Measurements from ENCODE around the gene MAGI3.
"Not testable (repeated sequence)": the region's sequence is repeated elsewhere in the genome, so short reads cannot be mapped to it uniquely, and the experiment has no call there.

MAGI3 gene

GRCh38 chr1:113439277-113439670 lies 49.0 kb downstream of the MAGI3 start:
- FAIRE-seq: no peak

GRCh38 chr1:113442131-113442530 lies 51.8 kb downstream of the MAGI3 start:
- FAIRE-seq (no peak), DNase-seq (ENCODE audit: low spot score) (no peak)

More at GRCh38 chr1:113439277-113439670, 49.0 kb downstream of the MAGI3 start:
- no peak for DNase-seq (ENCODE audit: low spot score)

DNA sequence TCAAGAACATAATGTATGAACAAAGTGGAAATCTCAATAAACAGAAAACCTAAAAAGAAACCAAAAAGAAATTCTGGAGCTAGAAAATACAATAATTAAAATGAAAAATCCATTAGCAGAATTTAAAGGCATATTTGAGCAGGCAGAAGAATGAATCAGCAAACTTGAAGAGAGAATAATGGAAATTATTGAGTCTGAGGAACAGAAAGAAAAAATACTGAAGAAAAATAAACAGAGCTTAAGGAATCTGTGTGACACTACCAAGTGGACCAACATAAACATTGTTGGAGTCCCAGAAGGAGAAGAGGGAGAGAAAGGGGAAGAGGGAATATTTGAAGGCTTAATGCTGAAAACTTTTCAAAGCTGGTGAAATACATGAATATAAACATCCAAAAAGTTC lies 54.5 kb downstream of the MAGI3 start:
- DNase-seq (ENCODE audit: low spot score) (no peak), FAIRE-seq (no peak)

DNA sequence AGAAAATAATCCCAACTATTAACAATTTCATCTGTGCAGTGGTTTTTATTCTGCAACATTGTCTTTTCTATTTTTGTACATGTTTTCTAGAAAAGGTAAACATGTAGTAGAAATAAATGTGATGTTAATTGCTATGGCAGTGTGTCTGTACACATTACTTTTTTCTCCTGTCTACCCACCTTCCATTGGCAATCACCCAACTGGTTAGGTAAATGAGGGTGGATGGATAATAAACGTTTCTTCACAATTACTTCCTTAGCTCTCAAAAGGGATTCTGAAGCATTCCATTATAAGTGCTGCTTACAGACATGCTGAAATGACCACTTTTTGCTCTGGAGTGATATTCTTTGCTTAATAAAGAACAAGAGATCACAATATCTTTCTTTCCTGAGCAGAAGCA lies 61.4 kb downstream of the MAGI3 start:
- FAIRE-seq (no peak), DNase-seq (ENCODE audit: low spot score) (no peak)

DNA sequence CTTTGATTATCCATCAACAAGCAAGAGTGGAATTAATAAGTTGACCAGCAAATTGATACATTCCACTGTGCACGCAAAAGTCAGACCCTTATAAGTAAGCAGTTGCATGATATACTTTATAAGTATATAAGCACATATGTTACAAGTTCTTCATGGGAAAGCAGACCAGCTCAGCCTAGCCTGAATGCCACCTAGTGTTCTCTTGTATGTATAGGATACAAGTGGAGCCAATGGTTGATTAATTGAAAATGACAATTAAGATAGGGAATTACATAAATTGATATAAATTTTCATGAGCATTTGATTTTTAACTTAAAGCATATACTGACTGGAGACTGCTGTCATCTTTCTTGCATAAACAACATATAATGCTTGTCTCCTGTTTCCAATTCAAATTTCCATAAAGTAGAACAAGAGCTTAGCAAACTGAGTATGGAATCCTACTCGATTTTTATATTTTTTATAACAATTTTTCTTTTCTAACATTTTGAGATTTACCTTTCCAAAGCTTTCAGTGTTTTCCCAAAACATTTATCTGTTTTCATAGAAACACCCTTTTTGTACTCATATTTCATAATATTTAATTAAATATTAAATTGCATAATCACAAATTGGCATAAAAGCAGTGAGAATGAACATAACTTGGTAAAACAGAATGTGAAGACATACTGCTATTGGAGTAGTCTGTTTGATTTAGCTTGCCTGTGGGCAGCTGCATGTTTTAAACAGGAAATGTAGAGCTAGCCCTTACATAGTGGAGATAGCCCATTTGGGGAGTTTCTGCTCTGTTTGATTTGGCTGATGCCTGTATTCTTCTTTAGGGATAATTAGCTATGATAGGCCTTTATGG lies 62.8 kb downstream of the MAGI3 start:
- peak; percentile 29 for FAIRE-seq
- DNase-seq (ENCODE audit: low spot score): no peak

DNA sequence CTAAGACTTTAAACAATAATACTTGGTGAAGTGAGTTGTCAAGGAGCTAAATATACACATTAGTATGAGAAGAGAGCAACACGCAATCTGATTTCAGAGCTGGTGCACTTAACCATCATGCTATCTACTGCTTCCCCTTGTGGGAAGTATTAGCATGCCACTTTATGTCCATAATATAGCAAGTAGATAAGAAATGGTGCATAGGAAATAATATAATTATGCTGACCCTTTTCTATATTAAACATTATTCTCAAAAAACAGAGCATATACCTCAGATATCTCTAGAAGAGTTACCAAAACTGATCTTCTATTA lies 63.4 kb downstream of the MAGI3 start:
- DNase-seq (ENCODE audit: low spot score) (no peak), FAIRE-seq (no peak)

- DNase-seq (ENCODE audit: low spot score) (no peak), FAIRE-seq (no peak)
Observed at GRCh38 chr1:113455374-113455773, 65.1 kb downstream of the MAGI3 start.

DNA sequence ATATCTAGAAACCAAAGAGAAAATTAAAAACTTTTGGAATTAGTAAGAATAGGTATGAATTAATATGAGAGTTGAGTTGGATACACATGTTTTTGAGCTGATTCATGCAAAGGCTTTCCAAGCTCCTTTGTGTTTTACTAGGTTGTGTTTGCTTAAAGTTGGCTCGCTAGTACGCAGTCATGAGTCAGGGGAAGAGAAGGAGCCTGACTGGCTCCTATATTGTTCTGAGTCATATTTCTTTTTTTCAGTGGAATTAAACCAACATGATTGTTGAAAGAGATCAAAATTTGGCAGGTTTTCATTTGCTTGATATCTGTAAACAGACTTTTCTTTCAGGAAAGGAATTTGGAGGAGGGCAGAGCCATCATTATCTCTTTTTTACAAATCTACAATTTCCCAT lies 66.7 kb downstream of the MAGI3 start:
- FAIRE-seq (peak; percentile 98), DNase-seq (ENCODE audit: low spot score) (peak; percentile 90)

- DNase-seq (ENCODE audit: low spot score): no peak
- no peak for FAIRE-seq
Observed at GRCh38 chr1:113459279-113459678, 69.0 kb downstream of the MAGI3 start.

GRCh38 chr1:113467991-113468390 lies 77.7 kb downstream of the MAGI3 start:
- no peak for DNase-seq (ENCODE audit: low spot score)
- no peak for FAIRE-seq

- not testable (repeated sequence) for FAIRE-seq; DNase-seq (ENCODE audit: low spot score)
Observed at GRCh38 chr1:113478427-113479195, 88.3 kb downstream of the MAGI3 start.

DNA sequence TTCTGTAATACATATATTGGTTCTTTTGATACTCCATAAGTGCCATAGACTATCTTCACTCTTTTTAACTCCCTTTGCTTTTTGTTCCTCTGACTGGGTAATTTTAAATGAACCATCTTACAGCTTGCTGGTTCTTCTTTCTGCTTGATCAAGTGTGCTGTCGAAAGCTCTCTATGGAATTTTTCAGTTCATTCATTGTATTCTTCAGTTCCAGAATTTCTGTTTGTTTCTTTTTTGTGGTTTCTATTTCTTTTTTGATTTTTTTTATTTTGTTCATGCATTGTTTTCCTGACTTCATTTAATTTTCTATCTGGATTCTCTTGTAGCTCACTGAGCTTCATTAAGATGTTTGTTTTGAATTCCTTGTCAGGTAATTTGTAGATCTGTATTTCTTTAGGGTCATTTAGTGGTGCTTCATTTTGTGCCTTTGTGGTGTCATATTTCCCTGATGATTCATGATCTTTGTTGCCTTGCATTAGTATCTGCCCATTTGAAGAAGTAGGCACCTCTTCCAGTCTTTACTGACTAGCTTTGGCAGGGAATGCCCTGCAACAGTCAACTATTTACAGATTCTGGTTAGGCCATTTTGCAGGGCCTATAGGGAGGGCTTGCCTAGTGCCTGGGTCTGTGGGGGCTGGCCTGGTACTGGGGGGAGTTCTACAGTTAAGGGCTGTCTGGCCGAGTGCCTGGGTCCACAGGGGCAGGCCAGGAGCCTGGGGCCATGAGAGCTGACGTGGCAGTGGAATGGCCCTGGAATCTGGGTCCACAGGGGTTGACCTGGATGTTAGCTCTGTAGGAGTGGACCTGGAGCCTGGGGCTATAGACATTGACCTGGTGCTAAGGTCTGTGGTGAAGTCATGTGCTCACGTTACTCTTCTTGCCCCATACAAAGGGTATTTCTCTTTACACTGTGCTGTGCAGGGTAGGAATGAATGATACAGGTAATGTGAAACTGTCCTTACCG lies 89.7 kb downstream of the MAGI3 start:
- no peak for DNase-seq (ENCODE audit: low spot score)

GRCh38 chr1:113485131-113485530 lies 94.8 kb downstream of the MAGI3 start:
- not testable (repeated sequence) for FAIRE-seq

More for the DNA sequence above, 89.7 kb downstream of the MAGI3 start:
- no peak for FAIRE-seq

GRCh38 chr1:113488576-113489177 lies 98.4 kb downstream of the MAGI3 start:
- DNase-seq (ENCODE audit: low spot score) (no peak), FAIRE-seq (no peak)

More at GRCh38 chr1:113485131-113485530, 94.8 kb downstream of the MAGI3 start:
- not testable (repeated sequence) for DNase-seq (ENCODE audit: low spot score)

DNA sequence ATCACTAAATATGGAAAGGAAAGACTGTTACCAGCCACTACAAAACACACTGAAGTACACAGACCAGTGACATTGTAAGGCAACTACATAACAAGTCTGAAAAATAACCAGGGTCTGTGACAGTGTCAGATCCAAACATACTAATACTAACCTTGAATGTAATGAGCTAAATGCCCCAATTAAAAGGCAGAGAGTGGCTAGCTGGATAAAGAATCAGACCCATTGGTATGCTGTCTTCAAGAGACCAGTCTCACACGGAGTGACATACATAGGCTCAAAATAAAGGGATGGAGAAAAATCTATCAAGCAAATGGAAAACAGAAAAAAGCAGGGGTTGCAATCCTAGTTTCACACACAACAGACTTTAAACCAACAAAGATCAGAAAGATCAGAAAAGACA lies 100.1 kb downstream of the MAGI3 start:
- no peak for FAIRE-seq
- DNase-seq (ENCODE audit: low spot score): no peak

GRCh38 chr1:113493533-113493932 lies 103.2 kb downstream of the MAGI3 start:
- FAIRE-seq (no peak), DNase-seq (ENCODE audit: low spot score) (no peak)

DNA sequence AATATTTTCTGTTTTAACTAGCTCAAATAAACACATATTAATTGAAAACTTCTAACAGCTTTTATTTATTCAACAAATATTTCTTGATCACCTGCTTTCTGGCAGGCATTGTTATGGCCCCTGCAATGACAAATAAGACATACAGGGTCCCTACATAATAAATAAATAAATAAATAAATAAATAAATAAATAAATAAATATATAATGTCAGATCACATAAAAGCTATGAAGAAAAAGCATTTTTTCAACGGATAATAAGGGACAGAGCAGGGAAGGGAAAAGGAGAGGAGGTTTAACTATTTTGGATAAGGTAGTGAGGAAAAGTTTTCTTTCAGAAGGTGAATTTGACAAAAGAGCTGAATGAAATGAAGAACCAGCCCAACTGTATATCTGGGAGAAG lies 115.0 kb downstream of the MAGI3 start:
- FAIRE-seq: no peak
- DNase-seq (ENCODE audit: low spot score): no peak

GRCh38 chr1:113507552-113508214 lies 117.4 kb downstream of the MAGI3 start:
- FAIRE-seq (no peak), DNase-seq (ENCODE audit: low spot score) (no peak)

DNA sequence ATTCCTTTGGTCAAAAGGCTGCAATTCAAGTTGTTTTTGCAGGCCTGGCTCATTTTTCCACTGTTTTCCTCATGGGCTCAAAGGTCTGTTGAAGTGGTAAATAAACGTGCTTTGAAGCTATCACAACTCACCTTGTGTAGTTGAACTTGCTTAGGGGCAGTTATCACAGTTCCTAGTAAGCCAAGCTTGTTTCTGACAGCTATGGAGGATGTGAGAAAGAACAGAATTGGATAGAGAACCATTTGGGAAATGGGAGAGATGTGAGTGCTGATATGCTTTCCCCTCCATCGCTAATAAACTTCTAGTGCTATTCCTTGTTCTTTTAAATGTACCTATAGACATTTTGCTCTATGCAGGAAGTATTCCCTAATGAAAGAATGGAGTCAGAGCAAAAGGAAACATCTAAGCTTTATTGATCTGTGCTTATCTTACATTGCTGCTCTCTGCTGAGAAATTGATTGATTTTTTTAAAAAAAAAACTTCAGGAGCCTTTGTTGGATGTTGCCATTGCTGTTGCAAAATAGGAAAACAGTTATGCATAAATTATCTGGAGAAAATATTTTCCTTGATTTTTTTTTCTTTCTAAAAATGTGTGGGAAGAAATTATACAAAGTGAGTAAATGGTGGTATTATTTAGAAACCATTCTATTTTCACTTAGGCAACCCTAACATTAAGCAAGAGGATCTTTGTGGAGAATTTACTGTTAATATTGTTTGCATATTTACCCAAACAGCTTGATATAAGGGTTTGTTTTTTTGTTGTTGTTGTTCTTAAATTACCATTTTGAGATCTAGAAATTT lies 118.2 kb downstream of the MAGI3 start:
- FAIRE-seq: no peak
- no peak for DNase-seq (ENCODE audit: low spot score)

GRCh38 chr1:113509766-113510165 lies 119.5 kb downstream of the MAGI3 start:
- not testable (repeated sequence) for FAIRE-seq

More at GRCh38 chr1:113509766-113510165, 119.5 kb downstream of the MAGI3 start:
- not testable (repeated sequence) for DNase-seq (ENCODE audit: low spot score)
